ENCODE measurements around the gene ROBO4. TPM values are rescaled to one million over a fixed set of nuclear protein-coding genes. Genes with fewer than 3 reads are reported as not detected.

Gene ROBO4
- total RNA-seq, 2 experiments from 2014 or later = not detected

DNA sequence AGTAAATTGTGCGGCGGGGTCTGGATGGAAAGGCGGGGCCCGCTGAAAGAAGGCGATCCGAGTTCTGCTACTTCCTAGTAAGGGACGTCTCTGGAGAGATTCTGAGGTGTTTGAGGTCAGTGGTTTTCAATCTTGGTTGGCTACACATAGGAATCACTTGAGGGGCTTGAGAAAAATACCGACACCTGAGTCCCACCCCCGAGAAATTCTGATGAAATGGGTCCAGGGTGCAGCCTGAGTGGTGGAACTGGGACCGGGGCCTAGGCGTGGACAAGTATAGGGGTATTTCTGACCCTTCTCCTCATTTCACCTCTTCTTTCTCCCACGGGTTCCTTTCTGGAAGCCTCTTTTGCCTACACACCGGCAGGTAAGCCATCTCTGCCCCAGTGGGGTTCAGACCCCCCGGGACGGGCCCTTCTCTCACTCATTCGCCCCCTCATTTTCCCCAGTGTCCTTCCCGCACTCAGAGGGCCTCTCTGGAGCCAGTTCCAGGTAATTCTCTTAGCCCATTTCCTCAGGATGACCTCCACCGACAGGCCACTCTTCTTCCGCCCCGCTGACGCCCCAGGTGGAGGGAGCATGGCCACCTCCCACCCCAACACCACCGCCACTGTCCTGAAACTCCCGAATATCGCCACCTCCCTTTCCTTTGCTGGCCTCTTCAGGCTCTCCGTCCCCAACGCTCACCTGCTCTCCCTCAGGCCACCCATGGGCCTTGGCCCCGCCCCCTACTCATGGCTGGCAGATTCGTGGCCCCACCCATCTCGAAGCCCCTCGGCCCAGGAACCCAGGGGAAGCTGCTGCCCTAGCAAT is 20.6 kb downstream of the ROBO4 start:
- no peak for DNase-seq (ENCODE audit: low spot score)
- ChIA-PET CTCF (ENCODE audit: unreplicated experiment) (interaction anchor here (0.6 kb wide), 1 partner anchor 130 kb away, joined by 3 read pairs; no protein-coding TSS in a partner anchor), POLR2A (no interaction called here)
- Histone ChIP-seq H3K4me3 (ENCODE audit: low read depth, low read length, poor library complexity, severe bottlenecking) (peak overlapping the region; percentile 57), H3K79me2 (ENCODE audit: insufficient read depth, low read depth, low read length) (no peaks in the 10 kb centered on the region), H3K4me1 (ENCODE audit: insufficient read depth, low read length, poor library complexity, severe bottlenecking) (no peaks in the 10 kb centered on the region), H2AFZ (ENCODE audit: low read length) (peak overlapping the region; percentile 46; the same call in 1 of the 2 replicates), H3K4me2 (ENCODE audit: low read length) (peak overlapping the region; percentile 65), H3K36me3 (ENCODE audit: insufficient read depth, low read length) (no peaks in the 10 kb centered on the region), H4K20me1 (ENCODE audit: insufficient read depth, low read length) (no peaks in the 10 kb centered on the region), H3K9me3 (ENCODE audit: low read length) (no peaks in the 10 kb centered on the region), H3K9me2 (ENCODE audit: insufficient read depth, low read length) (no peaks in the 10 kb centered on the region), H3K27ac (ENCODE audit: low read depth, low read length, poor library complexity, severe bottlenecking) (no peak overlapping the region)
- TF ChIP-seq EZH2phosphoT487 (IDR thresholded peaks at IDR 0.05; ENCODE audit: borderline replicate concordance, low read depth, low read length) = no peak
- no peak for TF ChIP-seq CTCF (conservative IDR thresholded peaks at IDR 0.05; ENCODE audit: low read length)
- intact Hi-C loops (cut with micrococcal nuclease; ENCODE audit: unreplicated experiment) = no loop called here
- no TSS peak for BruUV-seq (replicated peaks)

DNA sequence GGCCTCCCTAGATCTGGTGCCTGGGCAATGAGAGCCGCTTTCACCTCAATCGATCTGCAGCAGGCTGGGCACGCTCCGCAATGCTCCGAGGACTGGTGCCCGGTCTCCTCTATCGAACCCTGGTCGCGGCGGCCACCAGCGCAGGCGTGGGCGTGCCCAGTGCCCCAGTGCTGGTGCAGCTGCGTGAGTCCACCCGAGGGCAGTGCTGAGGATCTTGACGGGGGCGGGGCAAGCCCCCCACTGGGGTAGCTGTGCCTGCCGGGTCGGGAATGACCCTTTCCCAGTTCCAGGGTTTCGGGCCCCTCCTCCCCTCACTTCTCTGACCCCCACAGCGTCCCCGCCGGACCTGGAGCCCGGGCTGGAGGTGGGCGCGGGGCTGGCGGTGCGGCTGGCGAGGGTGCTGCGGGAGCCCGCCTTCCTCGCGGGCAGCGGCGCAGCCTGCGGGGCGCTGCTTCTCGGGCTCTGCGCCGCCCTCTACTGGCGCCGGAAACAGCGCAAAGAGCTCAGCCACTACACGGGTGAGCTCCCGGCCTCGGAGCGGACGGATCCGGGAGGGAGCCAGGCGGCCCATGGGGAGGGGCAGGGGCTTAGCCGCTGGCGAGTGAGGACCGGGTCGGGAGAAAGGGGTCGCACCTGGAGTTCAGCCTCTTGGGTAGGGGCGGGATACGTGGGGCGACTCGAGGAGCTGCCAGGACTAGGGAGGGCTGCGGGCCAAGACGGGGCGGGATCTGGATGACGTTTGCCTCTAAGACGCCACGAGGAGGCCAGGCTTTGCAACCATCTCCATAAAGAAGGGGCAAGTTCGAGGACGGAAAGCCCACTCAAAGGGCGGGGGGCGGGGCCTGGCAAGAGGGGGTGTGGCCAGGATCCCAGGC is 21.5 kb downstream of the ROBO4 start:
- peak overlapping the region; percentile 46 for H2AFZ ChIP-seq (ENCODE audit: low read length)
- peak; percentile 81 for TF ChIP-seq CTCF (conservative IDR thresholded peaks at IDR 0.05; ENCODE audit: low read length)
- no peak for TF ChIP-seq EZH2phosphoT487 (IDR thresholded peaks at IDR 0.05; ENCODE audit: borderline replicate concordance, low read depth, low read length)
- H3K9me3 ChIP-seq (ENCODE audit: low read length) = no peaks in the 10 kb centered on the region
- BruUV-seq (replicated peaks) = no TSS peak
- ChIA-PET POLR2A (no interaction called here), CTCF (ENCODE audit: unreplicated experiment) (interaction anchor here (0.6 kb wide), 1 partner anchor 130 kb away, joined by 3 read pairs; no protein-coding TSS in a partner anchor)
- H3K79me2 ChIP-seq (ENCODE audit: insufficient read depth, low read depth, low read length) = no peaks in the 10 kb centered on the region
- DNase-seq (ENCODE audit: low spot score) = peak; percentile 71
- no peak overlapping the region for H3K27ac ChIP-seq (ENCODE audit: low read depth, low read length, poor library complexity, severe bottlenecking)
- intact Hi-C loops (cut with micrococcal nuclease; ENCODE audit: unreplicated experiment) = no loop called here
- no peaks in the 10 kb centered on the region for H3K4me1 ChIP-seq (ENCODE audit: insufficient read depth, low read length, poor library complexity, severe bottlenecking)
- peak overlapping the region; percentile 57 for H3K4me3 ChIP-seq (ENCODE audit: low read depth, low read length, poor library complexity, severe bottlenecking)
- H4K20me1 ChIP-seq (ENCODE audit: insufficient read depth, low read length) = no peaks in the 10 kb centered on the region
- no peaks in the 10 kb centered on the region for H3K36me3 ChIP-seq (ENCODE audit: insufficient read depth, low read length)
- H3K4me2 ChIP-seq (ENCODE audit: low read length) = peak overlapping the region; percentile 65
- no peaks in the 10 kb centered on the region for H3K9me2 ChIP-seq (ENCODE audit: insufficient read depth, low read length)

Measured in OCI-LY7 (cell line).